GM18868 (cell line): ENCODE measurements around the gene ZNF177.

Experiments
- ATAC-seq: cut with Tn5 transposase; IDR thresholded peaks from one replicate; pipeline ENCODE4 v1.9.1; 2021; ENCODE audit warnings: mild to moderate bottlenecking, moderate library complexity; ENCODE audit not compliant: unreplicated experiment

ZNF177 gene

DNA sequence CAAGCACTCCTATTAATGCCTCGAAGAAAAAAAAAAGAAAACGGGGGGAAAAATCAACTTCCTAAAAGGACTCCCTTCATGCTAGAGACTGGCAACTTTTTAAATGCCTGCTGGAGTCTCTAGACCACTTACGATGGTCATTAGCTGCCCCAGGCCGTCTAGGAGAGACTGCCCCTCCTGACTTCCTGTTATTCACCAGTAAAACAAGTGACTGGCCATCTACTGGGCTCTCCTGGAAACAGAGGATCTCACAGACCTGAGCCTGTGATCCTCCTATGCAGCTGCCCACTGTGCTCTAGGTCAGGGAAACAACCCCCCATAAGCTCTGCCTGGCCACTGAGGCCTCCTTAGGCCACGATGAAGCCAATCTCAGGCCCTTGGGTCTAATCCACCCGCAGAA is 65.1 kb downstream of the ZNF177 start:
- no peak for ATAC-seq

DNA sequence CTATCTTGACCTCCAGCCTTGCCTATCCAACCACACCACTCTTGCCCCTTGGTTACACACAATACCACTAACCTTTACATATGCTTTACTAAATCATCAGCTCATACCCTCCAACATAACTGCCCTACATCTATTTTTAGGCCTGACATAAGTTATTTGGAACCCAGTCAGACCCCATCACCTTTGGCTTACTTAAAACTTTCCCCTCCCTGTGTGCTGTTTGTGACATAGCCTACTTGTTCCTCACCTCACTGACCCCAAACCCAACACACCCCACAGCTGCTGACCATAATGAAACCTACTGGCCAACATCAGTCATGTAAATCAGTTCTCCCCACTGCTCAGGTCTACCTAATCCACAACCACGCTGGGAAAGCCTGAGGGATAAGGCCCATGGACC is 67.6 kb downstream of the ZNF177 start:
- ATAC-seq: no peak

DNA sequence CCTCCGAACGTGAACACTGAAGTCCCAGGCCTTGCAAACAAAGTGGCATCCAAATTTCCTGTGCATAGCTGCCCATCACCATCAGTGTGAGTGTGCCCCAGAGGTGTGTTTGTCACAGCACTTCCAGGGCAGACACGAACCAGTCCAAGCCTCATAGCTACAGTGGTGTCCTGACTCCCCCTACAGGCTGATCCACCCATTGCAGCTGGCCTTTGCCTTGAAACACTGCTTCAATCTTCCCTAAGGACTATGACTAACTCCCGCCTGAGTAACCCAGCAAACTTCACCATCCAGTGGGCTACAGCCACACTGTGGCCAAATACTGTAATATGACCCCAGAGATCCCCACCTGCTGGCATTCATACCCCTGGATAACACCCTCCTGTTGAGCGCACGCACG is 68.7 kb downstream of the ZNF177 start:
- ATAC-seq: no peak
